Fibroblast of upper back skin (primary cell): ENCODE data around the gene CAVIN2.
A peak's percentile ranks its signal among the peaks of the same experiment; 100 is the strongest.

Experiments used
- DNase-seq: peaks from one replicate; pipeline ENCODE4 v3.0.0-alpha.2; 2013

The CAVIN2 gene

GRCh38 chr2:191864628-191865374 is 17.9 kb upstream of the CAVIN2 start:
- peak; percentile 53 for DNase-seq

DNA sequence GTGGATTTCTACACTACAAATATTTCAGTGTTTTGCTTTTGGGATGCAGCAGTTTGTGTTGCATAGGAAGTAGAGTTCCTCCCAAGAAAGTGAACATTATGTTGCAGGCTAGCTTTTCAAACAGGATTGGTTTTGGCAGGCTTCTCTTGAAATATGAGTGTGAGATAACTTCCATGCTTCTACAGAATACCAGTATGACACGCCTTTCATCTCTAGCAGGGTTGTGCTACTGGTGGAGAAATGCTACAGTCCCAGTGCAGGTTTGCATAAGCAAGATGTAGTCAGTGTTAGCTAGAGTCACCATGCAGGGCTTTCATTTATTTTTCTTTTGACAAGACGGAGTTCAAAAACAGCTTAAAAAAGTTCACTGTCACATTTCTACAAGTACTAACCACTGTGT is 17.1 kb upstream of the CAVIN2 start:
- DNase-seq = peak; percentile 41

- DNase-seq = peak; percentile 68
These were observed 15.4 kb upstream of the CAVIN2 start for GRCh38 chr2:191862156-191862775.

GRCh38 chr2:191860760-191861466 is 14.0 kb upstream of the CAVIN2 start:
- no peak for DNase-seq

DNA sequence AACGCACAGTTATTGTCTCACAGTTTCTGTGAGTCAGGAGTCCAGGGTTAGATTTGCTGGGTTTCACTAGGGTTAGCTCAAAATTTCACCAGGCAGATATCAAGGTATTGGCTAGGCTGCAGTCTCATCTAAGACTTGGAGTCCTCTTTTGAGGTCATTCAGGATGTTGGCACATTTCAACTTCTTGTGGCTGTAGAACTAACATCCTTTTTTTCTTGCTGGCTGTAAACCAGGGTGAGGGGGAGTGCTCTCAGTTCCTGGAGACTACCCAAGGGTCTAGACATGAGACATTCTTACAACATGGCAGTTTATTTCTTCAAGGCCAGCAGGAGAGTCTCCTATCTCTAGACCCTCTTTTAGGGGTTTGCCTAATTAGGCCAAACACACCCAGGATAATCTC is 12.8 kb upstream of the CAVIN2 start:
- DNase-seq = no peak

DNA sequence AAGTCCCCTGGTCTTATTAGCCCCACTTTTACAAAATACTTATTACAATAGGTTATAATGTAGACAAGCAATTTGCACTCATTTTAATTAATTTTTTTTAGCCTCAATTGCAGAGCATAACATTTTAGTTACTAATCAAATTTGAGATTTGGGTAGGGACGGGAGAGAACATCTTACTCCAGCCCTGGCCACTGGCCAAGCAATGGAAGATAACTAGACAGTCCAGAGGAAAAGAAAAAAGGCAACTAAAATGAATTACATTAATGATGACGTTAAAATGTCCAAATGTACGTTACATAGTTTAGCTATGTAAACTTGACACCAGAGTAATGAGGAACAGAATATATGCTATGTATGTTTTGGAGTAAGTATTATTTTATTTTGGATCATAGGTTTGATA is 11.0 kb upstream of the CAVIN2 start:
- DNase-seq = no peak

DNA sequence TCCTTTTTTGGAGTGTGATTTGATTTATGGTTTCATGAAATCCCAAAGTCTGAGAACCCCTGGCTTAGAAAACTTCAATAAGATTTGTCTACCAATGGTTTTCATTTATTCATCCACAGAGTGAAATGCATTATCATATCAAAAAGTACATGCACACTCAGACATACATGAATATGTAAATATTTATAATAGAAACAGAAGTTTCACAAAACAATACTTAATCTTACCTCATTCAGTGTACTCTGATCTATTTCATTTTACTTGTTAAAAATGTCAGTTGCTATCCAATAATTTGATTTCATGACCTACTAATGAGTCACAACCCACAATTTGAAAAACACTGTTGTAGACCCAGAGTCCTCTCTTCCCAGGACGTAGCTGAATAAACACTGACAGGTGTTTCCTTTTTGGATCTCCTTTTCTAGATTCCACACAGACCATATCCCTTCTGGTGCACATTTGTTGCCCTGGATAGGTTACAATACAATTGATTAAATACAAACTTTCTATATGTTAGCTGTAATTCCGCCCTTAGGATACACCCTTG is 10.4 kb upstream of the CAVIN2 start:
- DNase-seq = peak; percentile 56

DNA sequence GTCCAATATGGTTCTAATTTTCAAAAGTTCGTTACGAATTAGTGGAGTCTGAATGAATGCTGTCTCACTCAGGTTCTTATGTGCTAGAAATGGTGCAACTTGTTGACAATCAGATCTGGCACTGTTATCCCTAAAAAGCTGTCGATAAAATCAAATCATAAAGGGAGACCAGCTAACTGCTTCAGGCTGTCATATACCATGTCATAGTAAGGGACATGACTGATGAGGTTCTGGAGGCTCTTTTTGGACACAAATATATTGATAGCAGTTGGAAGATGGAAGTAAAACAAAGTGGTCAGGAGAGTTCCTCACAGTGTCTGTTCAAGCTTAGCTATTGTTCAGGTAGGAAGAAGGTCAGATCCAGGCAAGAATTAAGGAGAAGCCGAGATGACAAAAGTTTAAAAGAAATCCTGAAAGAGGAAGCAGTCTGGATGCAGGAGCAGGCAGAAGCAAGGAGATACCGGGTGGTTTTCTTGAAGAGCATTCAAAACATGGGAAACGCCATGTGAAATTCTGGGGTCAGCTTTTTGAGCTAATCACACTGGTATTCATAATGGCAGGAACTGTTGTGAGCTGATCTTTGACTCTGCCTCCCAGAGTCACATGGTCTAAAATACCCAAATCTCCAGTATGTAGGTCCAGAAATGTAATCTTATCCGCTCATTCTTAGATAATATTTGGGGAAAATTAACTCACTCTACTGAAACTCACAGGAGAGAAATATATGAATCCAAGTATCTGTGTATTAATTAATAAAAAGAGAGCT is 9.4 kb upstream of the CAVIN2 start:
- no peak for DNase-seq

- DNase-seq = no peak
These were observed 8.5 kb upstream of the CAVIN2 start for GRCh38 chr2:191855382-191855781.

DNA sequence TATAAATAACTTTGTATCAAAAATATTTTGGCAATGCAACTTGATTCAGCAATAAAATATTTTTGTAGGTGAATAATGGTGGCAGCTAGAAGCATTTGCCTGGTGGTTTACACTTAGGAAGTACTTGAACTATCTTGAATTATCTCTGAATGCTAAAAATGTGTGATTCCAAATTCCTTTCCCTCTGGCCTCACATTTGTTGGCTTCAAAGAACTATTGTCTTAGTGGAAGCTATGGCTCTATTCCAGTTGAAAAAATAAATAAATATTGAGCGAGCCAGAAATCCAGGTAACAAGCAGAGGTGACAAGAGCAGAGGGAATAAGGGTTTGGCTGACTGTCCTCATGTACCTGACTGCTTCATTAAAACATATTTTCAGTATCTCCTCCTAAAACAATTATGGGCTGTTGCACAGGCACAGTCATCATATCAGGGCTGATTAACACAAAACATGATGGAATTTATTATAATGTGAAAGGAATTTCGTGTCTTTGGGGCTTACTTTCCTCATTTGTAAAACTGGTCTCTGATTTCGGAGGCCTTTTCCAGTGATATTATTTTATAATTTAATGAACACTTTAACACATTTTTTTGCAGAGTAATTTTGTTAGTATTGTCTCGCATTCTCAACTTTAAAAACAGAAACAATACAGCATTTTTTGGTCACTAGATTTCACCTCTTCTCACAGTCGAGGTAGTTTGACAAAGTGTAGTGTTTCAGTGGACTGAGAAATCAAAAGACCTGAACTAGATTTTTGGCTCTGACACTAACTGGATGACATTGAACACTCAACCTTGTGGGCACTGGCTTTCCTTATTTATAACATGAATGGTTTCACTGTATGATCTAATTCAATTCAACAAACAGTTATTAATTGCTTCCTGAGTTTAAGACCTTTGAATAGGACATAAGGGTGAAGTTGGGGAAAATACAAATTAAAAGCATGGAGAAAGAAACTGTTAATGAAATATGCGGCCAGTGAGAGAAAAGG is 7.8 kb upstream of the CAVIN2 start:
- DNase-seq = peak; percentile 72

GRCh38 chr2:191853843-191854242 is 7.0 kb upstream of the CAVIN2 start:
- no peak for DNase-seq

GRCh38 chr2:191851158-191851557 is 4.3 kb upstream of the CAVIN2 start:
- no peak for DNase-seq

- DNase-seq = no peak
These were observed 2.2 kb upstream of the CAVIN2 start for GRCh38 chr2:191848771-191849767.

GRCh38 chr2:191847764-191848163 is 876 bp upstream of the CAVIN2 start:
- no peak for DNase-seq

DNA sequence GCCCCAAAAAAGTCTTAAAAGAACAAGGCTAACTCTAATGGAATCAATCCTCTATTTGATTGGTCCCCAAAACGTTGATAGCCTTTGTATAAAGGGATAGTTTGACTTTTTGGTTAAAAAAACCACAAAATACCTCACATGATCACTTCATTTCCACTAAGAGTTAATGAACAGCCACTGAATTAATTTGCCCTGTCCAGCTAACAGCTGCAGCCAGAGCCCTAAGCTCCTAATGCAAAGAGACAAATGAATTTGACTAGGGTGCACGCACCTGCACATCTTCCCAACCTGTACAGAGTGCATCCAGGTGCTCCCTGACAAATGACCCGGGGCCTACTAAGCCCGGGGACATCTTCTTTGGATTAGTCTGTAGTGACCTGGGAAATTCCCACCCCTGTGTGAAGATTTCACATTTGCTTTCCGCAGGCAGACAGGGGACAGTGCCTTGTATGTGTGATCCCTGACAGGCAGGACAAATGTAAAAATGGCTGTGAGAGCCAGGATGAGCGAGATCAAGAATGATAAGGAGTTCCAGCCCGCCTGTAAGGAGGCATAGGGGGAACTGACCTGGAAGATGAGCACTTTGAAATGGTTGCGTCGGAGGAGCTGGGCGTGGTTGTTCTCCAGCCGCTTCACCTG is 893 bp downstream of the CAVIN2 start:
- no peak for DNase-seq

- no peak for DNase-seq
These were observed 1.6 kb downstream of the CAVIN2 start for GRCh38 chr2:191845248-191845715.

- DNase-seq = no peak
These were observed 2.2 kb downstream of the CAVIN2 start for GRCh38 chr2:191844706-191845105.

GRCh38 chr2:191840921-191841320 is 6.0 kb downstream of the CAVIN2 start:
- DNase-seq = no peak

DNA sequence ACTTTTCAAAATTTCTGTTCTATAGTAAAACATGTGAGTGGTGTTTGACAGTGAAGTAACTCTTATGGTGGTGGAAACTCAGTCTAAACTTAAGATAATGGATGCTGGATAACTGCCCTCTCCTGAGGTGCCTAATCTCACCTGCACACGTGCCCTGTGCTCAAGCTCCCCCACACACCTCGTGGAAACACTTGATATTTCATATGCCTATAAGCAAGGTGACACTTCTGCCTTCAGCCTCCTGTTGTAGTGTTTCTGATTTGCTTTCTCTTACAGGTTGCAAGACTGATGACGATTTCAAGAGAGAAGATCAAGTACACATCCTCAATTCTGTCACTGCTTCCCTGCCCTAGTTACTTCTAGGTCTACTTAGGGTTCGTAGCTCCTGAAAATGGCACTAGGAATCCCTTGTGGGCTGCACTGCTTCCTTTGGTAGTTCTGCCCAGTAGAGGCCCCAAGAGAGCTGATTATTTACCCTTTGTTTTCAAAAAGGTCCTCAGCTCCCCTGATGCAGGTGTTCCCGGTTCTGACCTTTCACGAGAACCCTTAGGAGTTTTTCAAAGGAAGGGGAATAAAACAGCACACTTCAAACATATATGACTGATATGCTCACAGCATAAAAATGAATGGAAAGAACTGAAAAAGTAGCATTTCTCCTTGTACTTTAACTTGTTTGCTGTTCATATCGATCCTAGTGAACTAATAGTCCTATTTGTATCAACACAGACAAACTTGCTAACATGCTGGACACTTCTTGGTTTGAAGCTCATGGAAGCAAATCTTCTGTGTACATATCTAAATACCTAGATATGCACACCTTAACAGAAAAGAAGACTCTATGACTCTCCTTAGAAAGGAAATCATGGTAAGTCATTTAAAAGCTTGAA is 6.7 kb downstream of the CAVIN2 start:
- no peak for DNase-seq
